Transverse colon (tissue), 3 donors: ENCODE data around the gene VPS13C.

ENCODE experiments used
- CTCF ChIP-seq, 5 experiments: fragments of 200-600 bp in 3 of 5; fragments of 450-650 bp in 2 of 5; sonication (generic) in 3 of 5; IDR thresholded peaks; 1 replicate in 2 of 5; 2 replicates in 3 of 5; pipeline ENCODE4 v1.5.1; 2016 to 2017; ENCODE audit warnings: antibody characterized with exemption in 5 of 5, inconsistent platforms in 3 of 5, mild to moderate bottlenecking in 2 of 5, moderate library complexity in 1 of 5
- POLR2A ChIP-seq: fragments of 450-650 bp; IDR thresholded peaks from one replicate; pipeline ENCODE4 v1.6.1; 2016; ENCODE audit warnings: antibody characterized with exemption, mild to moderate bottlenecking, moderate library complexity

- no peak for TF ChIP-seq POLR2A
- TF ChIP-seq CTCF (IDR thresholded peaks at IDR 0.05) = no peak
These were observed 23.2 kb upstream of the VPS13C start for GRCh38 chr15:62083194-62084154.
